ENCODE measurements around the gene CCDC88C. TPM values are rescaled to one million over a fixed set of nuclear protein-coding genes. Genes with fewer than 3 reads are reported as not detected.

CCDC88C gene
- polyA plus RNA-seq, 3 donors from 2014 or later: 19.5 to 58.2 (median 21.2) TPM

DNA sequence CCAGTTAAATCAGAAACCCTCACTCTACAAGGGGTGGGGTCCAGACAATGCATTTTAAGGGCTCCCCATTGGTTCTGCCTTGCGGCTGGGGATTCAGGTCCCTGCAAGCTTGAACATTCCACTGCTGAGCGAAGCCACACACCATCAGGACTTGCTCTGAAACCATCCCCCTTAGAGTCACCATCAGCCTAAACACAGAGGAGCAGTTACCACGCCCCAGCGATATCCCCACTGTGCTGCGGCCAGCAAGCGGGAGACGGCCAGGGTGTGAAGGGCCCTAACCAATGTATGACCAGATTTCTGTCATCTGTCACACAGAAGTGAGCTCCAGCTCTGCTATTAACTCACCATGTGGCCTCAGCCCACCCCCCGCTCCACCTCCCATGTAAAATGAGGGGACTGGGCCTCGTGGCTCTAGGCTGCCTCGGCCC, 29.7 kb downstream of the CCDC88C start:
- peak overlapping the region; percentile 92 to 98 (median 96) for H3K27ac Mint-ChIP-seq

DNA sequence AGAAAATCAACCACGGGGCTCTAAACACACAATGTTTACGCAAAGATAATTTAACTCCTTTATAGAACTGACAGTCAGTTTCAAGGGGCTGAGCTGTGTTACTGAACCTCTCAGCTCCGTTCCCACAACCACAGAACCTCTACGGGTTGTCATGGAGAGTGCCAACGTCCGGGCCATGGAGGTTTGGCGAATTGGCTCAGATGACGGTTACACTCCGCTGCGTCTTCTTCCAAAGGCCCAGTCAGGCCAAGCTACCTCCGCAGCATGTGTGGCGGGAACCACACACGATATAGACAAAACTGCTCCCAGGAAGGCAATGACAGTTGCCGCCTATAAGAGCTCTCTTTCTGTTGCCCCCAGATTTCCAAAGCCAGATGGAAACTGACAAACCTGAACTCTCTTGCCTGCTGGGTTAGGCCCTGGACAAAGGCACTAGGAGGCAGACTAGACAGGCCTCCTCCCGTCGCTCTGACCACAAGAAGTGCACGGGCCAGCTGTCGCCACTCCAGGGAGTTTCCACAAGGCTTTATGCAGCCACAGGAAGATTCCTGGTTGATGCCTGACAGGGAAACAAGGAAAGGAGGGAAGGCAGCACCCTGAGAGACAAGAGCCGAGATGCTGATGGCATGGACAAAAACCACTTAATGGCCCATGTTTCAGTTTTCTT, 30.3 kb downstream of the CCDC88C start:
- Mint-ChIP-seq H3K27me3 (ENCODE audit: low read depth in 3 of 3) (peaks cover 2 to 10% (median 9%) of the 10 kb centered on the region in 3 donors), H3K9me3 (no peaks in the 10 kb centered on the region), H3K27ac (peak overlapping the region; percentile 92 to 98 (median 96)), H3K4me1 (peaks cover 96 to 100% of the 10 kb centered on the region in 2 donors), H3K4me3 (peak overlapping the region; percentile 72 to 88 (median 75)), H3K36me3 (peaks cover 0 to 3% (median 0%) of the 10 kb centered on the region in 3 donors)
- peak; percentile 51 to 69 (median 58) for DNase-seq

More for the DNA sequence above, 29.7 kb downstream of the CCDC88C start:
- DNase-seq: no peak
- peak overlapping the region; percentile 48 to 88 (median 75) for H3K4me3 Mint-ChIP-seq
- H3K9me3 Mint-ChIP-seq: no peaks in the 10 kb centered on the region
- H3K4me1 Mint-ChIP-seq: peaks cover 96 to 100% of the 10 kb centered on the region in 2 donors
- peaks cover 2 to 10% (median 9%) of the 10 kb centered on the region in 3 donors for H3K27me3 Mint-ChIP-seq (ENCODE audit: low read depth in 3 of 3)
- peaks cover 0 to 3% (median 0%) of the 10 kb centered on the region in 3 donors for H3K36me3 Mint-ChIP-seq

DNA sequence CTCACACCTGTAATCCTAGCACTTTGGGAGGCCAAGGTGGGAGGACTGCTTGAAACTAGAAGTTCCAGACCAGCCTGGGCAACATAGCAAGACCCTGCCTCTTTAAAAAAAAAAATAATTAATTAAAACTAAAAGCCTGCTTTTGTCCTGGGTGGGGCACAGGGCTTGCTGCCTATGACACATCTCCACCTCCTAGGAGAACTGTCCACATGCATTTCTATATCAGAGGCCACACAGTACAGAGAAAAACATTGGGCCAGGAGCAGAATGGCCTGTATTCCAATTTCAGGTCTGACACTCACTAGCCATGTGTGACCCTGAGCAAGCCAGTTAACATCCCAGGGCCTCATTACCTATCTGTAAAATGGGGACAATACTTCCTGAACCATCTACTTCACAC, 31.9 kb downstream of the CCDC88C start:
- Mint-ChIP-seq H3K27me3 (ENCODE audit: low read depth in 3 of 3) (peaks cover 2 to 10% (median 9%) of the 10 kb centered on the region in 3 donors), H3K36me3 (peaks cover 0 to 4% (median 3%) of the 10 kb centered on the region in 3 donors), H3K4me1 (peaks cover 96 to 100% of the 10 kb centered on the region in 2 donors), H3K27ac (peak overlapping the region; percentile 92 to 98 (median 96)), H3K9me3 (no peaks in the 10 kb centered on the region), H3K4me3 (peak overlapping the region in 4 of 5 donors; percentile 13 to 88 (median 46))
- no peak for DNase-seq

DNA sequence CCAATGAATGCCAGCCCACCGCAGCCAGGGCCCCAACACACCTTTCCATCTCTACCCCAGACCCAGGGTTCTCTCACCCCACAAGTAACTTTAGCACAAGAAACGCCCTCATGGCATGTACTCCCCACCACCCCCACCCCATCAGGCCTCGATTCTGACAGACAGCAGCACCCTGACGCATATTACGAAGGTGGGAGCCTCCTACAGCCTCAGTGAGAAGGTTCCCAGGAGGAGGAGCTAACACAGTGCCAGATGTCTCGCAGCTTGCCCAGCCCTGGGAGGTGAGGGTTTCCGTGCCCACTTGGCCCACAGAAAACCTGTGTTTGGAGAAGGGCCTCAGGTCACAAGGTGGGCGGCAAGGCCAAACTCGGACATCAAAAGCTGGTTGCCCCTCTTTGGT, 32.4 kb downstream of the CCDC88C start:
- Mint-ChIP-seq H3K4me1 (peaks cover 96 to 100% of the 10 kb centered on the region in 2 donors), H3K4me3 (peak overlapping the region; percentile 24 to 66 (median 60)), H3K27ac (peak overlapping the region; percentile 78 to 98 (median 91)), H3K9me3 (no peaks in the 10 kb centered on the region), H3K36me3 (peaks cover 0 to 4% (median 3%) of the 10 kb centered on the region in 3 donors), H3K27me3 (ENCODE audit: low read depth in 3 of 3) (peaks cover 2 to 10% (median 9%) of the 10 kb centered on the region in 3 donors)
- peak in 2 of 3 donors; percentile 41 to 59 for DNase-seq

DNA sequence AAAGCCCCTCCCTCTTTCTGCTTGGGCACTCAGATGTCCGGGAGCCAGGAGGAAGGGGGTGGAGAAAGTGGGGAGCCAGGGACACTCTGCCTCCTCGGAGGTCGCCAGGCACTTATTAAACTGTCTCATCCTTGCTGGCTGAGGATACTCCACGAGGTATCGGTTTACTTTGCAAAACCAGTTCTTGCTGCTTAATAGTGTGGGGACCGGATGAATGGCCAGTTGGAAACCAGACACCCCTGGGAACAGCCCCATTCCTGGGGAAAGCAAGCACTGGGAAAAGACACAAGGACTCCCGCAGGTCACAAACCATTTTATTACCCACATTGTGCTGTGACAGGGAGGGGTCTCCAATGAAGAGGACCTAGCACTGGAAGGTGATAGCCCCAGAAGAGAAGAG, 34.2 kb downstream of the CCDC88C start:
- no peaks in the 10 kb centered on the region for H3K9me3 Mint-ChIP-seq
- H3K27me3 Mint-ChIP-seq (ENCODE audit: low read depth in 3 of 3): peaks cover 2 to 11% (median 9%) of the 10 kb centered on the region in 3 donors
- peak overlapping the region; percentile 80 to 99 (median 98) for H3K27ac Mint-ChIP-seq
- H3K36me3 Mint-ChIP-seq: peaks cover 0 to 4% (median 3%) of the 10 kb centered on the region in 3 donors
- no peak for DNase-seq
- peaks cover 99 to 100% of the 10 kb centered on the region in 2 donors for H3K4me1 Mint-ChIP-seq
- H3K4me3 Mint-ChIP-seq: peak overlapping the region in 4 of 5 donors; percentile 5 to 74 (median 16)

DNA sequence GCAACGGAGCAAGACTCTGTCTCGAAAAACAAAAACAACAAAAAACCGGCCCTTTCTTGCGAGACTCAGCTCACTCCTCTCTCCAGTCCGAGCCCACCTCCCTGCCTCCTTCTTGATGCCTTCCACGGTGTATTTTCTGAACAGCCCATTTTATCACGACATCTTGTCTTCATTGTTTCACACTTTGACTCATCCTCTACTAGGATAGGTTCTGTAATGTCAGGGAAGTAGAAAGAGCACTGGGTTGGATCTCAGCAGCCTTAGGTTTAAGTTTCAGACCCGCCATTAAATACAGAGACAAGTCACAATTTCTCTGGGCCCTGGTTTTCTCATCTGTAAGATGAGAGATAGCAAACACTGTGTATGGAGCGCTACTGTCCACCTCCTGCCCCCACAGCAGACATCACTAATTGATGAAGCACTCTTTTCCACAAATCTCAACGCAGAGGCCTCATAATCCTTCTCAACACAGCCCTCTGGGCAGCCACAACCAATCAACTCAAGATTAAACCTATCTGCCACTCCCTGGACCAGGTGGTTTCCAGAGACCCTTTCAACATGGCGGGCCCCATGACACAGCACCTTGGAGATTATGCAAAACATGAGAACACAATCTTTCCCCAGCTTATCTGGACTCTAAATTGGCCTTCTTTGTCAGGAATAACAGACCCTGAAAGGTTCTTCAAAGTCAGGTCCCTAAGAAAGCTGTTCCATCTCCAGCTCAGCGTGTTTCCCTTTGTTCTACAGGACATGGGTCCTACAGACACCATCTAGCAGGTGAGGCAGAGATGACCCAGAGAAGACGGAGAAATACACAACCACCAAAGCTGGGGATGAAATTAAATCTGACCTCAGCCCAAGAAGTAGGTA, 35.6 kb downstream of the CCDC88C start:
- Mint-ChIP-seq H3K27me3 (ENCODE audit: low read depth in 3 of 3) (peaks cover 2 to 17% (median 4%) of the 10 kb centered on the region in 3 donors), H3K4me3 (peak overlapping the region; percentile 6 to 92 (median 44)), H3K4me1 (peaks cover 99 to 100% of the 10 kb centered on the region in 2 donors)

DNA sequence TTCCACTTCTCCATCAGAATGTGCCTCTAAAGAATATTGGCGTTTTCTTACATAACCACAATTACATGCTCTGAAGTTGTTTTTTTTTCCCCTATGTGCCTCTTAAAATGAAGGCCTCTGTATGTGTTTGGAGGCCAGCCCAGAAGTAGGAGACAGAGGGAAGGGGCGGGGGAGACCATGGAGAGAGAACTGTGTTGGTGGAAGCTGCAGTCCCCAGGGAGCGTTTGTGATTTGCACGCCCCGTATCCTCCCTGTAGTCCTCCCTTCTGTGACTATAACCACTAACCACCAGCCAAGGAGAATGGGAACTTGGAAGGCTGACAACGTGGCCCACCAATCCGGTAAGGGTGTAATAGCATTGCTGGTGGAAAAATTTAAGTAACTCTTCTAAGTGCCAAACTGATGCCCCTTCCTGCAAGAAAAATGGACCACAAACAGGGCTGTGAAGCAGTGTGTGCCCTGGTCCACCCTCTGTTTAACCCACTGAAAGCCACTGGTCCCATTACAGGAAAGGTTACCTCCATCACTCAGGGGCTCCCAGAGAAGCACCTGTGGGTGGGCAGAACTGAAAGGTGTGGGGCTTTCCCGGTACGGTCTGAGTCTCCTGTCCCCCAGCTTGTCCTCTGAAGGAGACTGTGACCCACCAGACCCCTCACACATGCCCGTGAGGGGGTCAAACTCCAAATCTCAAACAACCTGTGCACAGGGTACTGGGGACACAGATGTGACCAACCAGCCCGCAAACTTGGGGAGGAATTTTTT, 36.8 kb downstream of the CCDC88C start:
- no peaks in the 10 kb centered on the region for H3K9me3 Mint-ChIP-seq
- peak overlapping the region; percentile 43 to 92 (median 63) for H3K4me3 Mint-ChIP-seq
- peaks cover 99 to 100% of the 10 kb centered on the region in 2 donors for H3K4me1 Mint-ChIP-seq
- peaks cover 2 to 18% (median 8%) of the 10 kb centered on the region in 3 donors for H3K27me3 Mint-ChIP-seq (ENCODE audit: low read depth in 3 of 3)
- H3K36me3 Mint-ChIP-seq: peaks cover 0 to 4% (median 3%) of the 10 kb centered on the region in 3 donors
- peak overlapping the region; percentile 97 to 99 (median 98) for H3K27ac Mint-ChIP-seq
- no peak for DNase-seq

More for the DNA sequence above, 35.6 kb downstream of the CCDC88C start:
- H3K36me3 Mint-ChIP-seq: peaks cover 0 to 4% (median 3%) of the 10 kb centered on the region in 3 donors
- H3K9me3 Mint-ChIP-seq: no peaks in the 10 kb centered on the region
- no peak for DNase-seq
- peak overlapping the region; percentile 80 to 99 (median 98) for H3K27ac Mint-ChIP-seq

DNA sequence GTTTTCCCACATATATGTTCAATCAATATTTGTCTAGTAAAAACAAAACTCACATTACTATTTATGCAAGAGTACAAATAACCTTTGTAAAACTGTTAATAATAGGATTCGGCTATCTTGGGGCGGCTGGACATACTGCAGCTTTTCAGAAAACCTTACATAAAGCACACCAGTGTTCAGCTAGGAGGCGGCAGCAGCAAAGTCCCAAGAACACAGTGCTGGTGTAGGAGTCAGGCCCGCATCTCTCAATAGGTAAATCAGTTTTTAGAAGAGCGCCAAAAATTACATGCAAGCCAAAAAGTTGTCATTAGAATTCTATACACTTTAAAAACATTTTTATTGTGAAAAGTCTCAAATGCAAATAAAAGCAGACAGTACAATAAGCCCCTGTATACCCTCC, 37.5 kb downstream of the CCDC88C start:
- Mint-ChIP-seq H3K27ac (peak overlapping the region; percentile 97 to 99 (median 98)), H3K27me3 (ENCODE audit: low read depth in 3 of 3) (peaks cover 2 to 19% (median 10%) of the 10 kb centered on the region in 3 donors), H3K9me3 (no peaks in the 10 kb centered on the region), H3K4me3 (peak overlapping the region; percentile 39 to 92 (median 63)), H3K4me1 (peaks cover 100% of the 10 kb centered on the region in 2 donors), H3K36me3 (peaks cover 0 to 4% (median 3%) of the 10 kb centered on the region in 3 donors)
- no peak for DNase-seq

DNA sequence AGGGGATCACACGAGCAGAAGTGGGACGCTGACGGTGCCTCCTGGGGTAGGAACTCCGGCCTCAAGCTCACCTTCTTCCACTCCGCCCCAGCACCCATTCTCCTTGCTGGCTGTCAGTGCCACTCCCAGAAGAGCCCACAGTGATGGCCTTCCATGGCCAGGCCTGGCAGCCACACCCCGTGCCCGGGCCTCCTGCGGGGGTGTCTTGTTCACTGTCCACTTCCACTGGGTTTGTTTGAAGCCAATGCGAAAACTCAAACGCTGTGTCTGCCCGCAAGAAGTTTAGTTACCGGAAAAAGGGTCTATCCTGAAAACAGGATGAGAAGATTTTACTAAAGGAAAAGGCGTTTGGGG, 38.1 kb downstream of the CCDC88C start:
- DNase-seq: no peak
- Mint-ChIP-seq H3K4me1 (peaks cover 100% of the 10 kb centered on the region in 2 donors), H3K27ac (peak overlapping the region; percentile 97 to 99 (median 98)), H3K27me3 (ENCODE audit: low read depth in 3 of 3) (peaks cover 4 to 21% (median 15%) of the 10 kb centered on the region in 3 donors), H3K4me3 (peak overlapping the region; percentile 39 to 92 (median 57)), H3K9me3 (no peaks in the 10 kb centered on the region), H3K36me3 (peaks cover 0 to 4% (median 3%) of the 10 kb centered on the region in 3 donors)

DNA sequence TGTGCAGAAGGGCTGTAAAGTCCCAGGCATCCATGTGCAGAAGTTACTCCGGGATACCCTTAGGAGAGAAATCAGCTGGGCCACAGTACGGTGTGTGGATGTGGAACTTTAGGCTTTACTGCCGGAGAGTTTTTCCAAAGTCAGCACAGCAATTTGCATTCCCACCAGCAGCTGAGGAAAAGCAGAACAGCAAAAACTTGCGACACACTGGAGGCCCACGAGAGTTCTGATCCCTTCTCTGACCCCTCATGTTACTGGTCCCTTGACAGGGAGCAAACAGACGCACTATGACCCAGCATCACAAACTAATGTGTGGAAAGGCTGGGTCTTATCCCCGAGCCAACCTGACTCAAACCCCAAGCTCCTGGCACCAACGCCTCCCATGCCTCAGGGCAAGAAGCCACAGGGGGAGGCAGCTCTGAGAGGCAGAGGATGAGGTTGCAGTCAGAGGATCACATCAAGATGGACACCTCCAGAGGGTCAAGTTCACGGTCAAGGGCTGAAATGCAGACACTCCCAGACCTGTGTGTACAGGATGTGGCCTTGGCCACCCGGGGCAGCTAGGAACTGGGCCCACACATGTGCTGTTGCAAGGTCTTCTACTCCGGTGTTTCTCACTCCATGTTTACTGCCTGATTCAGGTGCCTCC, 38.6 kb downstream of the CCDC88C start:
- peaks cover 0 to 7% (median 0%) of the 10 kb centered on the region in 3 donors for H3K36me3 Mint-ChIP-seq
- peaks cover 4 to 21% (median 15%) of the 10 kb centered on the region in 3 donors for H3K27me3 Mint-ChIP-seq (ENCODE audit: low read depth in 3 of 3)
- no peaks in the 10 kb centered on the region for H3K9me3 Mint-ChIP-seq
- peaks cover 100% of the 10 kb centered on the region in 2 donors for H3K4me1 Mint-ChIP-seq
- H3K4me3 Mint-ChIP-seq: peak overlapping the region; percentile 72 to 92 (median 84)
- DNase-seq: no peak
- H3K27ac Mint-ChIP-seq: peak overlapping the region; percentile 97 to 99 (median 98)

DNA sequence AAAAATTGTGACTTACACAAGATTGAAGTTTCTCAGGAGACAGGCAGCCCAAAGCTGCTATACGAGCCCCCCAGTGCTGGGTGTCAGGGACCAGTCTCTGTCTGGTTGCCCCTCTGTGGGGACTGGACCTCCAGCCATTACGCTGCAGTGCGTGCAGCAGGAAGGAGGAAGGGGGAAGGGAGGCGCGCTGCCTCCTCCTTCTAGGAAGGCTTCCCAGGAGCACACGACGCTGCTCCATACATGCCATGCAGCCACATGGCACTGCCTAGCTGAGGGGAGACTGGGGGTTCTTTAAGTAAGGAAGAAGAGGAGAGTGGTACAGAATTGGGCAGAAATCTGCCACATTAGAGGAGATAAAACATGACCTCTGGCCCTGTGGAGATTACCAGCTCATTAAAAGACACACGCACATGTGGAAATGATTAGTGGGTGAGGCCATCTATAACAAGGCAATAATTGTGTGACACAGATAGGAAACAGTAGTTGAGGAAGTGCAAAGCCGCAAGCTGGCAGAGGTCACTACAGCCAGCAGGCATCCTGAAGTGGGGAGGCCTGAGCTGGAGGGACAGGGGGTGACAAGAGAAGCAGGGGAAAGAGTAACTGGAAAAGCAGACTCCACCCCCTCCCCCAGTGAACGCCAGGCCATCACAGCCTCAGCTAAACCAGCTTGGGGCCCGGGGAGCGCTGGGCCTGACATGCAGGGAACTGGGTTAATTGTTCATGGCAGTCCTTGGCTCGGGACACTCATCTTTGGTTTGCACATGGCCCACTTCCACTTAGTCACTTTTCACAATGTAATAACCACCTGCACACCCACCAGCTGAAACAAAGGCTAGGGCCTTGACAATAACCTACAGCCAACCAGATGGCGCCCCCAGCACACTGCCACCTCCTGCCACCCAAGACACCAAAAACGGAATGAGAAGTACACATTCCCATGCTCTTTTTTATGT, 39.6 kb downstream of the CCDC88C start:
- peaks cover 2 to 21% (median 15%) of the 10 kb centered on the region in 3 donors for H3K27me3 Mint-ChIP-seq (ENCODE audit: low read depth in 3 of 3)
- H3K27ac Mint-ChIP-seq: peak overlapping the region; percentile 97 to 99 (median 98)
- peak overlapping the region; percentile 72 to 92 (median 84) for H3K4me3 Mint-ChIP-seq
- no peaks in the 10 kb centered on the region for H3K9me3 Mint-ChIP-seq
- peaks cover 0 to 7% (median 0%) of the 10 kb centered on the region in 3 donors for H3K36me3 Mint-ChIP-seq
- DNase-seq: peak in 2 of 3 donors; percentile 53 to 62
- H3K4me1 Mint-ChIP-seq: peaks cover 100% of the 10 kb centered on the region in 2 donors

Measured in immature natural killer cell (primary cell).